ENCODE results near the gene BTLA.
"Not testable (repeated sequence)": the region's sequence is repeated elsewhere in the genome, so short reads cannot be mapped to it uniquely, and the experiment has no call there.

Gene BTLA

DNA sequence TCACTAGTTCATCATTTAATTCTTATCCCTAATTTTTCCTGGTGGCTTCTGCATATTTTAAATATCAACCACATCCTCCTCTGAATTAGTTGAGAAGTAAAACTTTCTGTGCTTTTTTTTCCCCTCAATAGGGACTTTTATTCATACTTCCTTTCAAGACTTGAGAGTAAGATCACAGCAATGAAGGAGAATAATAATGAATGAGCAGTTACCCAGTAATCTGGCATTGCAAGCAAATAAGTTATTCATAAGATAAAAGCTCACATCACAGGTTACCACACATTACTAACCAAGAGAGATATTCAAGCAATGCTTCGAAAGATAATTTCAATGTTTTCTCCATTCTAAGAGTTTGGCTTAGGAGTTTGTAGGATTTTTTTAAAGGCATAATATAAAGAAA lies 50.3 kb downstream of the BTLA start:
- no peak for DNase-seq (ENCODE audit: low read depth, low spot score)
- Histone ChIP-seq H3K4me1 (ENCODE audit: control insufficient read depth, insufficient read depth, low read length) (no peaks in the 10 kb centered on the region), H3K36me3 (ENCODE audit: control insufficient read depth, insufficient read depth, low read length) (no peaks in the 10 kb centered on the region), H3K4me3 (ENCODE audit: low read length) (no peak overlapping the region), H3K9me3 (ENCODE audit: control insufficient read depth, insufficient read depth, low read length) (no peaks in the 10 kb centered on the region), H3K27ac (ENCODE audit: low read length) (no peak overlapping the region), H3K27me3 (ENCODE audit: control insufficient read depth, insufficient read depth, low read length) (no peaks in the 10 kb centered on the region)
- no CpG with 5 or more reads among the region's 1 CpG for WGBS (ENCODE audit: insufficient coverage, insufficient read length)

DNA sequence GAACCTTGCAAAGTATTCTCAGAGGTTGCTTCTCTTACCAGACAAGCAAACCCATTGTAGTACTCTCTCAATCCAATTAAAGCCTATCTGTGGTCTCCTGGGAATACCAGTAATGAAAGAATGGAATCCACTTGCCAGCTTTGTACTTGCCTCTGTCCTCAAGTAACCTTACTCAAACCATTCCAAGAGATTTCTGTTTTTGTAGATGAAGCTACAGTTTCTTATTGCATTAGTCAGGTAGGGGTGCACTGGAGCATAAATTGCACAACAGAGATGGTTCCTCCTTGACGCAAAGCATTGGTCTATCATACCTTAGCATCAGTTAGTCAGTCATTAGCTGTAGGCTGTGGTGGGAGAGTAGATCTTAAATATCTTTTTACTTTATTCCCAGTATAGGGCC lies 52.9 kb downstream of the BTLA start:
- Histone ChIP-seq H3K27me3 (ENCODE audit: control insufficient read depth, insufficient read depth, low read length) (no peaks in the 10 kb centered on the region), H3K4me3 (ENCODE audit: low read length) (no peak overlapping the region), H3K27ac (ENCODE audit: low read length) (no peak overlapping the region), H3K4me1 (ENCODE audit: control insufficient read depth, insufficient read depth, low read length) (no peaks in the 10 kb centered on the region), H3K9me3 (ENCODE audit: control insufficient read depth, insufficient read depth, low read length) (no peaks in the 10 kb centered on the region), H3K36me3 (ENCODE audit: control insufficient read depth, insufficient read depth, low read length) (no peaks in the 10 kb centered on the region)
- no CpG with 5 or more reads among the region's 1 CpG for WGBS (ENCODE audit: insufficient coverage, insufficient read length)
- DNase-seq (ENCODE audit: low read depth, low spot score): no peak

DNA sequence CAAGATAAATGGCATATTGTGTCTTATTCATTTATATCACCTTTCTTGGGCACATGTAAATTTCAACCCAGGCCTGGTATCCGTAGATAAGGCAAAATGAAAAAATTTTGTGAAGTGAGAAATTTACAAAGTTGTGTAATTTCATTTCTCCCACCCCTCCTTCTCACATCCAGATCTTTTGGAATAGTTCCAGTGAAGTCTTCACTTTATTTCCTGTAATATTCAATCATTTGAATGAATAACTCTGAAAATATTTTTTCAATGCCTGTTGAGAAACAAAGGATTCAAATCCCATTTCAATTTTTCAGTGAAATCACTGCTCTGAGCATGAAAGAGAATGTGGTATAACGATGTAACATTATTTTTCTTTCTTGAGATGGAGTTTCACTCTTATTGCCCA lies 53.4 kb downstream of the BTLA start:
- H3K4me1 ChIP-seq (ENCODE audit: control insufficient read depth, insufficient read depth, low read length): no peaks in the 10 kb centered on the region
- H3K9me3 ChIP-seq (ENCODE audit: control insufficient read depth, insufficient read depth, low read length): no peaks in the 10 kb centered on the region
- no peak overlapping the region for H3K4me3 ChIP-seq (ENCODE audit: low read length)
- no peak for DNase-seq (ENCODE audit: low read depth, low spot score)
- no CpG with 5 or more reads among the region's 2 CpGs for WGBS (ENCODE audit: insufficient coverage, insufficient read length)
- H3K27ac ChIP-seq (ENCODE audit: low read length): no peak overlapping the region
- H3K27me3 ChIP-seq (ENCODE audit: control insufficient read depth, insufficient read depth, low read length): no peaks in the 10 kb centered on the region
- no peaks in the 10 kb centered on the region for H3K36me3 ChIP-seq (ENCODE audit: control insufficient read depth, insufficient read depth, low read length)

DNA sequence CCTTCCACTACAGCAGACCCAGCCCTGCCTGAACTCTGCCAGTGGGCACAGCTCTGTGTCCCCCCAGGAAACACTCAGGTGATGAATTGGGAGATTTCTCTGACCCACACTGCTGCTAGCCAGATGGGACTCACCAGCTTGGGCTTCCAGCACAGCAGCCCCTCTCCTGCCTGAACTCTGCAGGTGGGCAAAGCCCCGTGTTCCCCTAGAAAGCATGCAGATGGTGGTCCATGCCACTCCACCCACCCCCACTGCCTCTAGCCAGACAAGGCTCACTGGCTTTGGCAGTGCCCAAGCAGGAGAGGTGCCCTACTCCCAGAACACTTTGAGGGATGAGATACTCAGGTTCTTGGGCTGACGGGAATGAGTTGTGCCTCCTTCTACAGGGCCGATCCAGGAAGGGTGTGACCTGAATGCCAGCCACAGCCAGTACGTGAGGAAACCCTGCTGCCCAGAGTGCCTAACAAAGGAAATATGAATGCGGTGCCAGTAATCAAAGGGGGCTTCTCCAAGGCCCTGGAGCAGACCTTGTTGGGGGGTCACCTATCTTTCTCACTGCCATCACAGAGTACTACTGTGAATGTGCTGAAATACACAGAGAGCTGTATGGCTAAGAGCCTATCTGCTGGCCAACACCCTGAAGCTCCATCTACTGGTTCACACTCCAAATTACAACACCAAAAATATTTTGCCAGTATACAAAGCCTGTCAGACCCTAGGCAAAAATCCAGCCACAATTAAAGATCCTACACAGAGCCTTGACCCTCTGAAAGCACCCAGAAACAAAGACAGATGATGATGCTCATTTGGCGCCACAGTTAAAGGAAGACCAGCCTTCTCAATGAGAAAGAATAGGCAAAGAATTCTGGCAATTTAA lies 61.9 kb downstream of the BTLA start:
- H3K27ac ChIP-seq (ENCODE audit: low read length): no peak overlapping the region
- no peak overlapping the region for H3K4me3 ChIP-seq (ENCODE audit: low read length)
- no peaks in the 10 kb centered on the region for H3K4me1 ChIP-seq (ENCODE audit: control insufficient read depth, insufficient read depth, low read length)
- no peaks in the 10 kb centered on the region for H3K9me3 ChIP-seq (ENCODE audit: control insufficient read depth, insufficient read depth, low read length)
- WGBS (ENCODE audit: insufficient coverage, insufficient read length): no CpG with 5 or more reads among the region's 6 CpGs
- no peaks in the 10 kb centered on the region for H3K36me3 ChIP-seq (ENCODE audit: control insufficient read depth, insufficient read depth, low read length)
- no peaks in the 10 kb centered on the region for H3K27me3 ChIP-seq (ENCODE audit: control insufficient read depth, insufficient read depth, low read length)
- DNase-seq (ENCODE audit: low read depth, low spot score): no peak

DNA sequence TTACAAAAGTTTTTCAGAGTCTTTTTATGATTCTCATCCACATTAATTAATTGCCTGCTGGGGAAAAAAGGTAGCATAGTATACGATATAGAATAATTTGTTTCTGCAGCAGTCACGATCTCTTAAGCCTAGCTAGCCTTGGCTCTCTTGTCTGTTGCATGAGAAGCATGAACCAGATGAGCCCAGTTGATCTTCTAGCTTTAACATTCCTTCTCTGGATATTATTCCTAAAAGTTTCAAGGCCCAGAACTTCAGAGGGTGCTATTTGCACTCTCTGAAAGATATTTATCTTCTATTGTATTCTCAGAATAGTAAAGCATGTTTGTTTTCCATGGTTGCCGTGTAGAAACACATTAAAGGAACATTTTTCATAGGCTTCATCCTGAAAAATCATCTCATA lies 69.3 kb downstream of the BTLA start:
- Histone ChIP-seq H3K27me3 (ENCODE audit: control insufficient read depth, insufficient read depth, low read length) (no peaks in the 10 kb centered on the region), H3K36me3 (ENCODE audit: control insufficient read depth, insufficient read depth, low read length) (no peaks in the 10 kb centered on the region), H3K4me1 (ENCODE audit: control insufficient read depth, insufficient read depth, low read length) (no peaks in the 10 kb centered on the region), H3K9me3 (ENCODE audit: control insufficient read depth, insufficient read depth, low read length) (no peaks in the 10 kb centered on the region), H3K27ac (ENCODE audit: low read length) (no peak overlapping the region), H3K4me3 (ENCODE audit: low read length) (no peak overlapping the region)
- no CpG with 5 or more reads among the region's 3 CpGs for WGBS (ENCODE audit: insufficient coverage, insufficient read length)
- DNase-seq (ENCODE audit: low read depth, low spot score): no peak

DNA sequence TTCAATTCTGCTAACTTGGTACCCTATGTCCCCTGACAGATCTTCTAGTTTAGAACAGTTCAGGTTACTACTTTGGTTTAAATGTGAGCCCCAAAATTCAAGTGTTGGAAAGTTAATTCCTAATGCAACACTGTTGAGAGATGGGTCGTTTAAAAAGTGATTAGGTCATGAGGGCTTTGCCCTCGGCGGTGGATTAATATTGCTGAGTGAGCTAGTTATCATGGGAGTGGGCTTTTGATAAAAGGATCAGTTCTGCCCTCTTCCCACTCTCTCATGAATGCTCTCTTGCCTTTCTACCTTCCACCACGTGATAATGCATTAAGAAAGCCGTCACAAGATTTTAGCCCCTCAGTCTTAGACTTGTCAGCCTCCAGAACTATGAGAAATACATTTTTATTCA lies 72.1 kb downstream of the BTLA start:
- no peaks in the 10 kb centered on the region for H3K36me3 ChIP-seq (ENCODE audit: control insufficient read depth, insufficient read depth, low read length)
- no peak overlapping the region for H3K4me3 ChIP-seq (ENCODE audit: low read length)
- no peaks in the 10 kb centered on the region for H3K4me1 ChIP-seq (ENCODE audit: control insufficient read depth, insufficient read depth, low read length)
- no peak overlapping the region for H3K27ac ChIP-seq (ENCODE audit: low read length)
- H3K9me3 ChIP-seq (ENCODE audit: control insufficient read depth, insufficient read depth, low read length): no peaks in the 10 kb centered on the region
- no peak for DNase-seq (ENCODE audit: low read depth, low spot score)
- no CpG with 5 or more reads among the region's 5 CpGs for WGBS (ENCODE audit: insufficient coverage, insufficient read length)
- H3K27me3 ChIP-seq (ENCODE audit: control insufficient read depth, insufficient read depth, low read length): no peaks in the 10 kb centered on the region

DNA sequence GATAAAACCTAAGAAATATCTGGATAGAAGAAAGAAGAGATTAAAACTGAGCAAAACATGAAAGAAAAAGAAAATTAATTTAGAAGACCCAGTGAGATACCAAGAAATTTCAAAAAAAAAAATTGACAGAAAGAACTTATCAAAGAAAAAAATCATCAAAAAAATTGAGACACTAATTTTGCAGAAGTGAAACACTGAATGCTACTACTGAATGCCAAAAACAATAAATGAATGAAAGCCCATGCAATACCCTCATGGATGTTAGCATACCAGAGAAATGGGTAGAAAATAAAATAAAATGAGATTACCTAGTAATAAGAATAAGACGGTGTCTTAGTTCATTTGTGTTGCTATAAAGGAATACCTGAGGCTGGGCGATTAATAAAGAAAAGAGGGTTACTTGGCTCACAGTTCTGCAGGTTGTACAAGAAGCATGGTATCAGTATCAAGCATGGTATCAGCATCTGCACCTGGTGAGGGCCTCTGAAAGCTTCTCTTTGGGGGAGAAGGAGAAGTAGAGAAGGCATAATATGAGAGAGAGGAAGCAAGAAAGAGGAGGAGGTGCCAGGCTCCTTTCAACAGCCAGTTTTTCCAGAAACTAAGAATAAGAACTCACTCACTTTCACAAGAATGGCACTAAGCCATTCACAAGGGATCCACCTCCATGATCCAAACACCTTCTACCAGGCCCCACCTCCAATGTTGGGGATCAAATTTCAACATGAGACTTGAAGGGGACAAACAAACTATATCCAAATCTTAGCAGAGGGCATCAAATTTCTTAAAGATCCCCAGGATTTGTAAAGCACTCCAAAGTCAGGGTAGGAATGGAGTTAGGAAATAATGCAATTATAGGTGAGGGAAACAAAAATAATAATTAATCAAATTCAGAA lies 73.2 kb downstream of the BTLA start:
- Histone ChIP-seq H3K27ac (ENCODE audit: low read length) (no peak overlapping the region), H3K9me3 (ENCODE audit: control insufficient read depth, insufficient read depth, low read length) (no peaks in the 10 kb centered on the region), H3K36me3 (ENCODE audit: control insufficient read depth, insufficient read depth, low read length) (no peaks in the 10 kb centered on the region), H3K27me3 (ENCODE audit: control insufficient read depth, insufficient read depth, low read length) (no peaks in the 10 kb centered on the region), H3K4me1 (ENCODE audit: control insufficient read depth, insufficient read depth, low read length) (no peaks in the 10 kb centered on the region), H3K4me3 (ENCODE audit: low read length) (no peak overlapping the region)
- no CpG with 5 or more reads among the region's 2 CpGs for WGBS (ENCODE audit: insufficient coverage, insufficient read length)
- no peak for DNase-seq (ENCODE audit: low read depth, low spot score)

DNA sequence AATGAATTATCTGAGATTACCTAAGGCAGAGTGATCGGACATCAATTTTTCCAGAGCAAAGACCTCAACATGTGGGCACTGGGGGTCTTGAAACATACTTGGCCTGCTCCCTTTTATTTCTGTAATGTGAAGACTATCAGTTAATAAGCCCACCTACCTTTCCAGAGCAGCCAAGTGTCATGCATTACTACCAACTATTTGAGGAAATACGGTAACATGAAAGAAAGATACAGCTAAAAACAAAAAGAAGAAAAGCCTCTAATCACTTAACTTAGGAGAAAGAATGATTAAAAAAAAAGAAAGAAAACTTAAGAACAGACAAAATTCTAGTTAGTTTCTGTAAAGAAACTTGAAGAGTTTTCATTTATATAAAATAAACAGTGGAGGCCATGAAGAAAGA lies 73.9 kb downstream of the BTLA start:
- Histone ChIP-seq H3K36me3 (ENCODE audit: control insufficient read depth, insufficient read depth, low read length) (no peaks in the 10 kb centered on the region), H3K4me1 (ENCODE audit: control insufficient read depth, insufficient read depth, low read length) (no peaks in the 10 kb centered on the region), H3K27ac (ENCODE audit: low read length) (no peak overlapping the region), H3K27me3 (ENCODE audit: control insufficient read depth, insufficient read depth, low read length) (no peaks in the 10 kb centered on the region), H3K9me3 (ENCODE audit: control insufficient read depth, insufficient read depth, low read length) (no peaks in the 10 kb centered on the region), H3K4me3 (ENCODE audit: low read length) (no peak overlapping the region)
- DNase-seq (ENCODE audit: low read depth, low spot score): no peak
- WGBS (ENCODE audit: insufficient coverage, insufficient read length): no CpG with 5 or more reads among the region's 2 CpGs

DNA sequence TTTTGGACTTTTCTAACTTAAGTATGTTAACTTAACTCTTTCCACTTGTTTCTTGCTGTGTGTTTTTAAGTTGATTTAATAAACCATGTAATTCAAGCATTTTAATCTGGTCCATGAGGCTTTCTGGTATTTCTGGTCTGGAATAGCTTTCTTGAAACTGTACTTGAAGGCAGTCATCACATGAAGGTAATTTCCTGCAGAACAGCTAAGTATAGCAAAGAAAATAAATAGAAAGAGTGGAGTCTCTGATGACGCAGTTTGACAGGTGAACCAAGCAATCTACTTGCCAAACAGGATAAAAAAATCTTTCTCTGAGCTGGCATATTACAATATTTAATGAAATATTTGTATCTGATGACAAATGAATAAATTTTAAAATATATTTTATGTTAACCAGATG lies 74.9 kb downstream of the BTLA start:
- Histone ChIP-seq H3K27ac (ENCODE audit: low read length) (no peak overlapping the region), H3K4me1 (ENCODE audit: control insufficient read depth, insufficient read depth, low read length) (no peaks in the 10 kb centered on the region), H3K27me3 (ENCODE audit: control insufficient read depth, insufficient read depth, low read length) (no peaks in the 10 kb centered on the region), H3K36me3 (ENCODE audit: control insufficient read depth, insufficient read depth, low read length) (no peaks in the 10 kb centered on the region), H3K4me3 (ENCODE audit: low read length) (no peak overlapping the region), H3K9me3 (ENCODE audit: control insufficient read depth, insufficient read depth, low read length) (no peaks in the 10 kb centered on the region)
- no peak for DNase-seq (ENCODE audit: low read depth, low spot score)
- WGBS (ENCODE audit: insufficient coverage, insufficient read length): no CpG with 5 or more reads among the region's 1 CpG

DNA sequence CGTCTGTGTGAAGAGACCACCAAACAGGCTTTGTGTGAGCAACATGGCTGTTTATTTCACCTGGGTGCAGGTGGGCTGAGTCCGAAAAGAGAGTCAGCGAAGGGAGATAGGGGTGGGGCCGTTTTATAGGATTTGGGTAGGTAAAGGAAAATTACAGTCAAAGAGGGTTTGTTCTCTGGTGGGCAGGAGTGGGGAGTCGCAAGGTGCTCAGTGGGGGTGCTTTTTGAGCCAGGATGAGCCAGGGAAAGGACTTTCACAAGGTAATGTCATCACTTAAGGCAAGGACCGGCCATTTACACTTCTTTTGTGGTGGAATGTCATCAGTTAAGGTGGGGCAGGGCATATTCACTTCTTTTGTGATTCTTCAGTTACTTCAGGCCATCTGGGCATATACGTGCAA lies 76.4 kb downstream of the BTLA start:
- not testable (repeated sequence) for H3K27ac ChIP-seq (ENCODE audit: low read length); H3K4me1 ChIP-seq (ENCODE audit: control insufficient read depth, insufficient read depth, low read length); H3K27me3 ChIP-seq (ENCODE audit: control insufficient read depth, insufficient read depth, low read length); H3K4me3 ChIP-seq (ENCODE audit: low read length); DNase-seq (ENCODE audit: low read depth, low spot score); H3K36me3 ChIP-seq (ENCODE audit: control insufficient read depth, insufficient read depth, low read length); H3K9me3 ChIP-seq (ENCODE audit: control insufficient read depth, insufficient read depth, low read length)
- no CpG with 5 or more reads among the region's 7 CpGs for WGBS (ENCODE audit: insufficient coverage, insufficient read length)
